Lower leg skin (tissue), 3 donors: ENCODE data around the gene VNN1.

Source experiments
- CTCF ChIP-seq, 3 donors: fragments of 450-650 bp; IDR thresholded peaks; one replicate each; pipeline ENCODE4 v1.5.1; 2016; ENCODE audit warnings: antibody characterized with exemption in 3 of 3, mild to moderate bottlenecking in 3 of 3, moderate library complexity in 2 of 3
- POLR2A ChIP-seq, 2 donors: fragments of 450-650 bp; IDR thresholded peaks; one replicate each; pipeline ENCODE4 v1.6.1; 2016 to 2017; ENCODE audit warnings: antibody characterized with exemption in 2 of 2, mild to moderate bottlenecking in 1 of 2, moderate library complexity in 1 of 2

GRCh38 chr6:132675002-132675401 is 38.9 kb downstream of the VNN1 start:
- TF ChIP-seq CTCF (IDR thresholded peaks at IDR 0.05) (no peak), POLR2A (IDR thresholded peaks at IDR 0.05) (no peak)
